GM18526 (cell line): ENCODE data around the gene EPHB3.

Experiments used
- POLR2A ChIP-seq: IDR thresholded peaks from 3 replicates; pipeline ENCODE4 v1.6.1; 2011; ENCODE audit not compliant: insufficient read length; ENCODE audit errors: extremely low read depth

The EPHB3 gene

DNA sequence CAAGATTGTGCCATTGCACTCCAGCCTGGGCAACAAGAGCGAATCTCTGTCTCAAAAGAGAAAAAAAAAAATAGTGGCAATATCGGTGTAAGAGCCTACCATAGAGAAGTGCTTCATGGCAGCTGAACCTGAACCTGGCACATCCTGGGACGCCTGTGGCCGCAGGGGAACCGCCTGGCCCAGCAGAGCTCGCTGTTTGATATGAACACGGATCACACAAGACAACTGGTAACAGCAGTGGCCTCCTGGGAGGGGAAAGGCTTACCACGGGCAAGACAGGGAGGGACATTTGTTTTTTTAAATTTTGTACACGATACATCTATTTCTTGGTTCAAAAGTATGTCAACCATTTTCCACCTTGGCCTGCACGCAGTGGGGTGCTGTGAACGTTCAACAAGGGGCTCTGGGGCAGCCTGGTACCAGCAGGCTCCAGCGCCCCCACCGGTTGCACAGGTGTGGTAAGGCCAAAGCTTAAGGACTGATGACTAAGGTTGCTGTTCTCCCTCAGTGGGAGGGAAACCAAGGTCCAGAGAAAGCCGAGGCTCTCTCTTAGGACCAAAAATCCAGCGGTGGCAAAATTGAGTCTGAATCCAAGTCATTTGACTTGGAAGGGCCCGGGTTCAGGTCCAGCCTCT is 21.7 kb upstream of the EPHB3 start:
- TF ChIP-seq POLR2A = no peak

DNA sequence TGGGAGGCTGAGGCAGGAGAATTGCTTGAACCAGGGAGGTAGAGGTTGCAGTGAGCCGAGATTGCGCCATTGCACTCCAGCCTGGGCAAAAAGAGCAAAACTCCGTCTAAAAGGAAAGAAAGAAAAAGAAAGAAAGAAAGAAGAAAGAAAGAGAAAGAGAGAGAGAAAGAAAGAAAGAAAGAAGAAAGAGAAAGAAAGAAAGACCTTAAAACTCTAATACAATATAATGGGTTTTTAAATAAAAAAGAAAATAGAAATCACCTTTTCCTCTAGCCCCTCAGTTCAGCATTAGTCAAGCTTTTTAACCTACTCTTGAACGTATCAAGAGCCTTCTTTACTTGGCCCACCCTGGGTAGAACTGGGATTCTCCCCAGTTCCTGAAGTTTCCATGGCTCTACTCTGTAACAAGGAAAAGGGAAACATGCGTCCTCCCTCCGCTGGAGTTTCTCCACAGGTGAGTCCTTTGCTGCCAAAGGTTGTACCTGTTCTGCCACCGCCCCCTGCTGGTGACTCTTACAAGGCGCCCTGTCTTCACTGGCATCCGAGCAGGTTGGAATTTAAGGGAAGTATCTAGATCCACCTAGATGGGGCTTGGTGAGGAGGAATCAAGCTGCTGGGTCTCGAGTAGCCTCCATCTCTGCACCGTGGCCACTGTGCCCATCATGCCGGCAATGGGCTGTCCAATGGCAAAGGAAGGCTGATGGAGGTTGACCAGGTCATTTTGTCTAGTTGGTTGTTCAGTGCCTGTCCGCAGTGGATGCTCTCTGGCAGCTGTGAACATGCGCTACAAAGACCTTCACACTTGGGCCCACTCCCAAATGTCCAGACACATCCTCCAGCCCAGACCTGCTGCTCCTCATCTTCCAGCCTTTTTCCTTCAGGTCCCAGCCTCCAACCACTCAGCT is 20.6 kb upstream of the EPHB3 start:
- TF ChIP-seq POLR2A = no peak

DNA sequence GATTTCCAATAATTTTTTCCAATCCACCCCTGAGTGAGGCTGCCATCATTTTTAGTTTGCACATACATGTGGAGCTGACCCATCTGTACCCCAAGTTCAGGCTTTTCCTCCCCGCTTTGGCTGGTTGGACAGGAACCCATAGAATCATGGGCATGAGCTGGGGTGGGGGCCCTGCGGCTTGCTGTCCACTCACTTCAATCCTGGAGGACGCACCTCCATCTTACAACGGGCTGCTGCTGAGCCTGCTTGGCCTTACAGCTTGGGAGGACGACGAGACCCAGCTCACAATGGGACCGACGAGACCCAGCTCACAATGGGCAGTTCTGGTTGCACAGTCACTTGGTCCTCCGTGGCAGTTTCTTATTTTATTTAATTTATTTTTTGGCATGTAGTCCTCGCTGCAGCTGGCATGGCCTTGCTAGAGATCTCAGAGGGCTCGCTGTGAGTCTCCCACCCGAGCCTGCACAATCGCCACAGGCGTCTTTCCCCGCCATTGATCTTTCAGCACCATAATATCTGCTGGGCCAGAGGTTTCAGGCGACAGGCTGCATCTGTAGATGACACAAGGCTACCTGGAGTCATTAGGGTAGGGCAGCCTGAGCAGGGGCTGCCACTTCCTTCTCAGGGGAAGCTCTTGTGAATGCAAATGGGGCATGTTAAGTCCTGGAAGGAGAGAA is 19.6 kb upstream of the EPHB3 start:
- TF ChIP-seq POLR2A = no peak

DNA sequence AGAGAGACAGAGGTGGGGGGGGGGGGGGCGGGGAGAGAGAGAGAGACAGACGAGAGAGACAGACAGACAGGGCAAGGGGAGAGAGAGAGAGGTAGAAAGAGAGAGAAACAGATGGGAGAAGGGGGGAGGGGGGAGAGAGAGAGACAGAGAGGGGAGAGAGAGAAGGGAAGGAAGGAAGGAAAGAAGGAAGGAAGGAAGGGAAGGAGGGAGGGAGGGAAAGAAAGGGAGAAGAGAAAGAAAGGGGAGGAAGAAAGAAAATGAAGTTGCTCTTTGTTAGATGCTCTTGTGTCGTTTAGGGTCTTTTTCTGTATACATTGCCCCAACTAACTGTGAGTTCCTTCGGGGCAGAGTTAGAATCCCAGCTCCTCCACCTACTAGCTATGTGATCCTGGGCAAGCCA is 19.0 kb upstream of the EPHB3 start:
- TF ChIP-seq POLR2A = no peak

DNA sequence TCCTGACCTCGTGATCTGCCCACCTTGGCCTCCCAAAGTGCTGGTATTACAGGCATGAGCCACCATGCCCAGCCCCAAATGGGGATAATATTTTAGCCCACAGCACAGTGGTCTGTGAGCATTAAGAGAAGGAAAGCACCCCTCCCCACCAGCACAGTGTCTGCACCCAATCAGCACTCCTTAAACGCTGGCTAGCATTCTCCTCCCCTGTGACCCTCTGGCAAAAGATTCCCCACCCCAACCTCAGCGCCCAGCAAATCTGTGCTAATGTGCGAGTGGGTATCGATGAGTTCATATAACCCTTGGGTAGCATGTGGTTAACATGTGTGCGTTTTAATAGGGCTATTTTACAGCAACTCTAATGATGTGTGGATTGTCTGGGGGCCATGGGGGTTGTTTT is 18.3 kb upstream of the EPHB3 start:
- TF ChIP-seq POLR2A = no peak

DNA sequence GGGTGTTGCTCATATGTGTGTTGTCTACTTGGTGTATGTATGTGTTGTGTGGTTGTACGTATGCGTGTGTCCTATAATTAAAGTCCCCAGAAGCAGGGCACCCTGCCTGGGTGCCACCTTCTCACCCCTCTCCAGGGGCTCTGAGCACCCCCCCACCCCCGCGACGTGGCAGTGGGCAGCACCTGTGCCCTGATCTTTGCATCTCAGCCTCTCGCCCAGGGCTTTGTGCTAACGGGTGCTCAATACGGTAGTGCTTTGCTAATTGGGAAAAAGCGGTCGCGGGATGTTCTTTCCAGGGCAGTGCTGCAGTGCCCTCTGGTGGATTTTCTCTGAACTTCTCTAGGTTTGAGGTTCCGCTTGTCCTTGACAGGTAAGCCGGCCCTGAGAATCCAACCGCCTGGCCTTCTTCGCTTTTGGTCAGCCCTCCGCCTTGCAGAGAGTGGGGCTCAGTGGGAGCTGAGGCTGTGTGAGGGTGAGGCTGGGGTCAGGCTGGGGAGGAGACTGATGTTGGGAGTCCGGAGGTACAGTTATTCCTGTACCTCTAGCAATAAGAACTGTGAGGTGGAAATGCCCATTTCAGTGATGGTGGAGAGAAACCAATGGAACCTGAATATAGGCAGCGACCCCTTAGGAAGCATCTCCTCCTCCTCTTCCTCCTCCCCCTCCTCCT is 17.6 kb upstream of the EPHB3 start:
- TF ChIP-seq POLR2A = no peak

DNA sequence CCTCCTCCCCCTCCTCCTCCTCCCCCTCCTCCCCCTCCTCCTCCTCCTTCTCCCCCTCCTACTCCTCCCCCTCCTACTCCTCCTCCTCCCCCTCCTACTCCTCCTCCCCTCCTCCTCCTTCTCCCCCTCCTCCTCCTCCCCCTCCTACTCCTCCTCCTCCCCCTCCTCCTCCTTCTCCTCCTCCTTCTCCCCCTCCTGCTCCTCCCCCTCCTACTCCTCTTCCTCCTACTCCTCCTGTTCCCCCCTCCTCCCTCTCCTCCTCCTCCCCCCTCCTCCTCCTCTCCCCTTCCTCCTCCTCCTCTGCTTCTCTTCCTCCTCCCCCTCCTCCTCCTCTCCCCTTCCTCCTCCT is 17.1 kb upstream of the EPHB3 start:
- no peak for TF ChIP-seq POLR2A

DNA sequence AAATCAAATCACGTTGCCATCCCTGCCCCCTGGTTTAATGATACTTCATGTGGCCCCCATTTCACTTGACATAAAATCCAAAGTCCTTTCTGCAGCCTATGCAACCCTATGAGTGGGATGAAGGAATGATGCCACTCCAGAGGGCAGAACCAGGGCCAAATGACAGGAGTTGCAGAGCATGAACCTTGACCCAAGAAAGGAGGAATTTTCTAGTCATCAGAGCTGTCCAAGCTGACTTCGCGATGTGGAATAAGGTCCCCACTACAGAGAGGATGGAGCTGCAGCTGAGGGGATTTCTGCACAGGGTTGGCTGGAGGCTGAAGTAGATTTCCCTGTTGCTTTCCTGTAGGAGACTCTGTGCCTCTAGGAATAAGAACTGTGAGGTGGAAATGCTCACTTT is 15.8 kb upstream of the EPHB3 start:
- TF ChIP-seq POLR2A = no peak

DNA sequence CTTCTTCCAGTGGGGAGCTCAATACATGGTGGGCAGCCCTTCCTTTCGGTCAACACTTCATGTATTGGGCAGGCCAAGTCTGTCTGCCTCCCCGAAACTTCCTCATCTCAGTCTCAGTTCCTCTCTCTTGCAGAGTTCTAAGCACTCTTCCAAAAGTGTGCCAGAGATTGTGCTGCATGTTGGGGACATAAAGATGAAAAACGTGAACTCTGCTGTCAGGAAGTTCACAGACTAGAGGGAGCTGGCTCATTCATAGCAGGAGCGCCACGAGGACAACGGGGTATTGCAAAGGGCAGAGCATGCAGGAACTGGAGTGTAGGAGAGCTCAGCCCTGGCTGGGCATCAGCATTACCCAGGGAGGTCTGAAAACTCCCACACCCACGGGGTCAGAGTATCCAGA is 15.3 kb upstream of the EPHB3 start:
- TF ChIP-seq POLR2A = no peak

DNA sequence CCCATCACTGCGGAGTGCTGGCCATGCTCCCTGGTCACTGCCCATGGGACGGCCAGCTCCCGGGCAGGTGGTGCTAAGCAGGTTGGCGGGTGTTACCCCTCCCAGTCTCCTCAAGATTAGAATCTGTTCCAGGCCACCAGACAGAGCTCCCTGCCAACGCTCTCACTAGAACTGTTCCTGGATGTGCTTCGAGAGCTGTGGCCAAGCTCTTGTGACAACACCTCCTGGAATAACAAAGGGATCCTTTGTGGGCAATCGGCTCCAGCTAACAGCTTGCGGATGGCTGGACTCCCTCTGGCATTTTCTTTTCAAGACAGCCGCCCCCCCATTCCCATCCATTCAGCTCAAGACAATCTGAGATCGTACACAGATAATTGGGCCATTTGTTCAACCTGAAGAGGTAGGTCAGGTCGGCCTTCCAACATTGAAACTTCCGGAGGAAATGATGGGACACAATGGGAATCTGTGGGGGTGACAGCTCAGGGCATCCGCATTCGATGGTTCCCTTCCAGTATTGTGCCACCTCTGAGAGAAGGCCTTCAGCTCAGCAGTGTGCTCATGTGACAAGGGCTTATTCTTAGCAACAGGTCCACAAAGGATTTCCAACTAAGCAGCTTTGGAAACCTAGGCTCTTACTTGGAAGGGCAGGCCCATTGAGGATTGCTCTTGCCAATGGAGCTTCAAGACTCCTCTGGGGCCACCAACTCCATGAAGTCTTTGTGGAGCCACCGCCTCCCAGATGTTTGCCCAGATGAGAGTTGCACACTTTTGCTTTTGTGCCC is 11.6 kb upstream of the EPHB3 start:
- no peak for TF ChIP-seq POLR2A

DNA sequence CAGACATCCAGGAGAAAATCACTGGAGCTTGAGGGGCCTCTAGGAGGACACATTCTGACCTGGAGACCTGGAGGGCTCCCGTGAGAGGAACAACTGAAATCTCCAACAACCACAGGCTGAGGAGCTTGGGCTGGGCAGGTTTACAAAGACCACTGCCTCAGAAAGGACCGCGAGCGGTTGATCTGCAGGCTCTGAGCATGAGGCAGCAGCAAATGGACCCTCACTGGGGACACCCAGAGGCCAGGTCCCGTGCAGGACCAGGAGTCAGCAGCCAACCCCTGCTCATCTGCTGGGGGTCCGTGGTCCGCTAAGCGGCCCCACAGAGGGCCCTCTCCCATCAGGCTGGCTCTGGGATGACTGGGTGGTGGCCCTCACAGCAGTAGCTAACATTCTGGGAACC is 10.5 kb upstream of the EPHB3 start:
- TF ChIP-seq POLR2A = no peak

DNA sequence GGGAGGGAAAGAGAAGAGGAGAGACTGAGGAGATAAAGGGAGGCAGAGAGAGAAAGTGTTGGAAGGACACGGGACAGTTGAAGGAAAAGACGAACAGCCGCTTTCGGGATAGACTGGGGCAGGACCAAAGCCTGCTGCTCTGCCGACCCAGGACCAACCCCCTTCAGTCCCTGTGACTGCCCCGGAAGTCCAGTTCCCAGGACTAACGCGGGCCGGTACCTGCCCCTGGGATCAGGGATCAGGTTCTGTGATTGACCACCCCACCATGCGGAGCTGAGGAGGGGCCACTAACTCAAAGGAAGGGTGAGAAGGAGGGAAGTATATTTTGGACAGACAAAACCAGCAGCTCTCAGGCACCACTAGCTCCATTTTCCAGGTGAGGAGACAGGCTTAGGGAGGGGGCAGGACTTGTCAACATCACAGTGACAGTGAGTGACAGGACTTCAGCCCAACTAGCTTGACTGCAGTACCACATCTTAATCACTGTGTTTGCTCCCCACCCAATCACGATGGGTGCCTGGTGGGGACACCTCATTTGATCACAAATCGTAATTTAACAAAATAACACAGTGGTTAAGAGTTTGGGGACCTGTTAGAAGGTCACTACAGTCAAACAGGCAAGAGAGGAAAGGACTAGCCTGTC is 9.8 kb upstream of the EPHB3 start:
- TF ChIP-seq POLR2A = no peak

DNA sequence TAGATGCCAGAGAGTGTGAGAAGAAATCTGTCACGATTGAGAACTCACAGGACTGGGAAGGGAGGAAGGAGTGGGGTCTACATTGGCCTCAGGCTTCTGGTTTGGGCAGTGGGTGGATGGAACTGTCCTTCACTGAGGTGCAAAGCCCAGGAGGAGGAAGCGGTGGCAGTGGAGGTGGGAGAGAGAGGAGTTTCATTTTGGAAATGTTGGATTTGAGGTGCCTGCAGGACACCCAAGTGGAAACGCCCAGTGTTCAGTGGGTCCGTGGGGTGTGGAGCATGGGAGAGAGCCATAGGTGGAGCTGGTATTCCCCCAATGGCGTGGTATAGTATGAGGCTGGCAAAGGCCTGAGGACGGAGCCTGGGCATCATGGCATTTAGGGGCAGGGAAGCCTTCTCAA is 9.3 kb upstream of the EPHB3 start:
- no peak for TF ChIP-seq POLR2A

DNA sequence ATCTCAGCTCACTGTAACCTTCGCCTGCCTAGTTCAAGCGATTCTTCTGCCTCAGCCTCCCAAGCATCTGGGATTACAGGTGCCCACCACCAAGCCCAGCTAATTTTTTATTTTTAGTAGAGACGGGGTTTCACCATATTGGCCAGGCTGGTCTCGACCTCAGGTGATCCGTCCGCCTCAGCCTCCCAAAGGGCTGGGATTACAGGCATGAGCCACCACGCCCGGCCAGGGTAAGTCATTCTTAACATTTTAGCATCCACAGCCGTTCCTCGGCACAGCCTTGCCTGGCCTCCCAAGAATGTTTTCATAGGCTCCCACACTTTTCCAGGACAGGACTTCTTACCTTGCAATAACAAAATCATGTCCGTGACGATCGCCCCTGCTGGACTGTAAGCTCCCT is 8.7 kb upstream of the EPHB3 start:
- no peak for TF ChIP-seq POLR2A
